HCT116 (cell line): ENCODE results near the gene OR6C76.

Experiments
- JUND ChIP-seq: IDR thresholded peaks from 2 replicates; pipeline ENCODE4 v1.6.1; 2012
- ZBTB33 ChIP-seq: IDR thresholded peaks from 2 replicates; pipeline ENCODE4 v1.6.1; 2011; ENCODE audit warnings: mild to moderate bottlenecking, low read length, moderate library complexity; ENCODE audit not compliant: insufficient replicate concordance; ENCODE audit errors: extremely low read depth
- ZNF274 ChIP-seq: fragments of 200-500 bp; sonication (Bioruptor generic); IDR thresholded peaks from 2 replicates; pipeline ENCODE4 v1.6.1; 2014; ENCODE audit warnings: mild to moderate bottlenecking, low read depth, low read length, inconsistent platforms
- TF ChIP-seq, protein P1 (sequence below), 3 experiments: fragments of 200-600 bp in 1 of 3; sonication (generic) in 1 of 3; IDR thresholded peaks in 2 of 3; conservative IDR thresholded peaks in 1 of 3; 2 replicates each; pipeline ENCODE4 v1.5.1; 2012 to 2017; ENCODE audit warnings: low read depth in 2 of 3, low read length in 2 of 3, antibody characterized with exemption in 1 of 3, borderline replicate concordance in 1 of 3, control low read depth in 1 of 3, mild to moderate bottlenecking in 1 of 3, mixed read lengths in 1 of 3, mixed run types in 1 of 3, moderate library complexity in 1 of 3; ENCODE audit not compliant: insufficient read depth in 1 of 3

- TF ChIP-seq ZNF274: no peak
- TF ChIP-seq, protein P1, sequence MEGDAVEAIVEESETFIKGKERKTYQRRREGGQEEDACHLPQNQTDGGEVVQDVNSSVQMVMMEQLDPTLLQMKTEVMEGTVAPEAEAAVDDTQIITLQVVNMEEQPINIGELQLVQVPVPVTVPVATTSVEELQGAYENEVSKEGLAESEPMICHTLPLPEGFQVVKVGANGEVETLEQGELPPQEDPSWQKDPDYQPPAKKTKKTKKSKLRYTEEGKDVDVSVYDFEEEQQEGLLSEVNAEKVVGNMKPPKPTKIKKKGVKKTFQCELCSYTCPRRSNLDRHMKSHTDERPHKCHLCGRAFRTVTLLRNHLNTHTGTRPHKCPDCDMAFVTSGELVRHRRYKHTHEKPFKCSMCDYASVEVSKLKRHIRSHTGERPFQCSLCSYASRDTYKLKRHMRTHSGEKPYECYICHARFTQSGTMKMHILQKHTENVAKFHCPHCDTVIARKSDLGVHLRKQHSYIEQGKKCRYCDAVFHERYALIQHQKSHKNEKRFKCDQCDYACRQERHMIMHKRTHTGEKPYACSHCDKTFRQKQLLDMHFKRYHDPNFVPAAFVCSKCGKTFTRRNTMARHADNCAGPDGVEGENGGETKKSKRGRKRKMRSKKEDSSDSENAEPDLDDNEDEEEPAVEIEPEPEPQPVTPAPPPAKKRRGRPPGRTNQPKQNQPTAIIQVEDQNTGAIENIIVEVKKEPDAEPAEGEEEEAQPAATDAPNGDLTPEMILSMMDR (IDR thresholded peaks at IDR 0.05 in 2 of 3, conservative IDR thresholded peaks at IDR 0.05 in 1 of 3; ENCODE audit: borderline replicate concordance in 1 of 3, insufficient read depth in 1 of 3, low read depth in 2 of 3, low read length in 2 of 3): no peak
- TF ChIP-seq JUND: no peak
- no peak for TF ChIP-seq ZBTB33
Measured at GRCh38 chr12:55470088-55470829, 44.2 kb downstream of the OR6C76 start, which contains the start of gene OR6C70.
